OCI-LY1 (cell line): ENCODE measurements around the gene SGO2.

Experiments
- EZH2 ChIP-seq: fragments of 200-600 bp; sonication (generic), shearing (Covaris generic); IDR thresholded peaks from 2 replicates; pipeline ENCODE4 v1.8.0; 2017; ENCODE audit warnings: borderline replicate concordance, mixed run types, mild to moderate bottlenecking, antibody characterized with exemption, low read length, moderate library complexity, mixed read lengths
- TF ChIP-seq, protein P1 (sequence below): fragments of 200-600 bp; sonication (generic), shearing (Covaris generic); IDR thresholded peaks from 2 replicates; pipeline ENCODE4 v1.5.1; 2017; ENCODE audit warnings: mild to moderate bottlenecking, antibody characterized with exemption, low read length, moderate library complexity, mixed read lengths

GRCh38 chr2:200624026-200624425, 98.0 kb downstream of the SGO2 start:
- TF ChIP-seq, protein P1, sequence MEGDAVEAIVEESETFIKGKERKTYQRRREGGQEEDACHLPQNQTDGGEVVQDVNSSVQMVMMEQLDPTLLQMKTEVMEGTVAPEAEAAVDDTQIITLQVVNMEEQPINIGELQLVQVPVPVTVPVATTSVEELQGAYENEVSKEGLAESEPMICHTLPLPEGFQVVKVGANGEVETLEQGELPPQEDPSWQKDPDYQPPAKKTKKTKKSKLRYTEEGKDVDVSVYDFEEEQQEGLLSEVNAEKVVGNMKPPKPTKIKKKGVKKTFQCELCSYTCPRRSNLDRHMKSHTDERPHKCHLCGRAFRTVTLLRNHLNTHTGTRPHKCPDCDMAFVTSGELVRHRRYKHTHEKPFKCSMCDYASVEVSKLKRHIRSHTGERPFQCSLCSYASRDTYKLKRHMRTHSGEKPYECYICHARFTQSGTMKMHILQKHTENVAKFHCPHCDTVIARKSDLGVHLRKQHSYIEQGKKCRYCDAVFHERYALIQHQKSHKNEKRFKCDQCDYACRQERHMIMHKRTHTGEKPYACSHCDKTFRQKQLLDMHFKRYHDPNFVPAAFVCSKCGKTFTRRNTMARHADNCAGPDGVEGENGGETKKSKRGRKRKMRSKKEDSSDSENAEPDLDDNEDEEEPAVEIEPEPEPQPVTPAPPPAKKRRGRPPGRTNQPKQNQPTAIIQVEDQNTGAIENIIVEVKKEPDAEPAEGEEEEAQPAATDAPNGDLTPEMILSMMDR = no peak
- TF ChIP-seq EZH2 = no peak
